ENCODE measurements around the gene RLF.

The RLF gene

DNA sequence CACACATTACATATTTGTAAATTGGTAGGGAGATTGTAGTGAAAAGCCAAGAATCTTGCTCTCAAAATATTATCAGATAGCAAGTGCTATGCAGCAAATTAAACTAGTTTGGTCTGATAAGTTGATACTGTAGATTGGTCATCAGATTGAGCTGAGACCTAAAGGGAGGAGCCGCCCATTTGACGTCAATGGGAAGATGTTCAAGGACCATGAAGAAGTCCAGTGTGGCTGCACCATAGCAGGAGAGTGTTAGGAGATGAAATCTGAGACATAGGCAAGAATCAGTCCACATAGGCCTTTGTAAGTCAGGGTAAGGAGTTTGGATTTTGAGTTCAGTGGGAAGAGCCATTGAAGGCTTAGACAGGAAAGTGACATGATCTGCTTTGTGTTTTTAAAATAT, 113.1 kb downstream of the RLF start:
- no peak for DNase-seq (ENCODE audit: low read depth)

DNA sequence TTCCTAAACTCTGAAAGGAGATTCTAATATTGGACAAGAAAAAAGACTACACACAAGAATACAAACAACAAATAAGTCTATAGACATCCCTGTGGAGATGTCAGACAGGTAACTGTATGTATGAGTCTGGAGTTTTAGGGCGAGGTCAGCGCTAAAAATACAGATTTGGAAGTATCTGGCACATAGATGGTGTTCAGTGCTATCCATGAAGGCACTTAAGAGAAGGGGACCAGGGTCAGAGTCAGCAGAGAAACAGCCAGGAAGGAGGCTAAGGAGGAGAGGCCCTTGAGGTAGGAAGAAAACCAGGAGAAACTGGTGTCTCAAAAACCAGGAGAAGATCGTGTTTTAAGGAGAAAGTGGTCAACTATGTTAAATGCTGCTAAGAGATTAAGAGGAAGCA, 114.9 kb downstream of the RLF start:
- DNase-seq (ENCODE audit: low read depth), result no peak

DNA sequence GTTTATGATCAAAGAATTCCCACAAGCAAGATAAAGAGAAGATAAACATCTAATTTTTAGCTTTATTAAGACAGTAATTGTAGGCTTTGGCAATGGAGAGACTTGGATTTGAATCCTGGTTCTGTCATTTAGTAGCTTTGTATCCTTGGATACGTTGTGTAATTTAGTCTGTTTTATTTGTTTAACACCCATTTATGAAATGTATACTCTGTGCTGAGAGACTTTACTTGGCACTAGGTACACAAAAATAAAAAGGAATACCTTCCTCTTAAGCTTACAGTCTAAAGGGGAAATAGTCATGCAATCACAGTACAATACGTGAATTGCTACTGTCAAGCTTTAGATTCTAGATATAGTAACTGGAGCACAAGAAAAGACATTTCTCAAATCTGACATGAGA, 120.7 kb downstream of the RLF start:
- DNase-seq (ENCODE audit: low read depth), result no peak
